Neural cell (in vitro differentiated cells): ENCODE measurements around the gene PRKAG2. TPM values are rescaled to one million over a fixed set of nuclear protein-coding genes. Genes with fewer than 3 reads are reported as not detected.

Experiments
- H2AFZ ChIP-seq: fragments of 200-600, 300-800 bp; sonication (generic), shearing (Covaris generic); 2 replicates; pipeline ENCODE4 v1.6.0; 2014; ENCODE audit warnings: low read depth, mild to moderate bottlenecking, antibody characterized with exemption, low read length, moderate library complexity
- H3F3A ChIP-seq: fragments of 200-600 bp; shearing (Covaris generic); 2 replicates; pipeline ENCODE4 v1.6.1; 2016; ENCODE audit warnings: mild to moderate bottlenecking, moderate library complexity, mixed read lengths, antibody characterized with exemption, low read length; ENCODE audit not compliant: insufficient read depth, poor library complexity, severe bottlenecking
- H3K27ac ChIP-seq: fragments of 200-600, 300-800 bp; sonication (generic), shearing (Covaris generic); 2 replicates; pipeline ENCODE4 v1.5.1; 2014; ENCODE audit warnings: mild to moderate bottlenecking, low read length, moderate library complexity
- H3K27me3 ChIP-seq: fragments of 300-800, 200-600 bp; sonication (generic), shearing (Covaris generic); 2 replicates; pipeline ENCODE4 v1.6.0; 2014; ENCODE audit warnings: mild to moderate bottlenecking, low read depth, low read length, moderate library complexity; ENCODE audit not compliant: insufficient read depth
- H3K36me3 ChIP-seq: fragments of 300-800, 200-600 bp; sonication (generic), shearing (Covaris generic); 2 replicates; pipeline ENCODE4 v1.5.1; 2014; ENCODE audit warnings: mild to moderate bottlenecking, antibody characterized with exemption, low read length, moderate library complexity; ENCODE audit not compliant: insufficient read depth
- H3K4me2 ChIP-seq: fragments of 300-800, 200-600 bp; sonication (generic), shearing (Covaris generic); 2 replicates; pipeline ENCODE4 v1.6.0; 2014; ENCODE audit warnings: mild to moderate bottlenecking, low read length
- H3K4me3 ChIP-seq: fragments of 300-800, 200-600 bp; sonication (generic), shearing (Covaris generic); 2 replicates; pipeline ENCODE4 v1.5.1; 2014; ENCODE audit warnings: mild to moderate bottlenecking, low read length, moderate library complexity
- H3K79me2 ChIP-seq: fragments of 200-600 bp; shearing (Covaris generic); replicated peaks from 2 replicates; pipeline ENCODE4 v1.6.0; 2014; ENCODE audit warnings: mild to moderate bottlenecking, low read length, moderate library complexity; ENCODE audit not compliant: insufficient read depth
- H3K9ac ChIP-seq: fragments of 300-800, 200-600 bp; sonication (generic), shearing (Covaris generic); 2 replicates; pipeline ENCODE4 v1.6.1; 2016; ENCODE audit warnings: mild to moderate bottlenecking, low read length, mixed read lengths
- H3K9me2 ChIP-seq: fragments of 200-600 bp; shearing (Covaris generic); 2 replicates; pipeline ENCODE4 v1.6.1; 2016; ENCODE audit warnings: mild to moderate bottlenecking, low read length, mixed read lengths; ENCODE audit not compliant: insufficient read depth
- H3K9me3 ChIP-seq: fragments of 200-600, 300-800 bp; sonication (generic), shearing (Covaris generic); 2 replicates; pipeline ENCODE4 v1.6.1; 2016; ENCODE audit warnings: mild to moderate bottlenecking, mixed run types, low read length, moderate library complexity, mixed read lengths
- H4K20me1 ChIP-seq: fragments of 200-600 bp; shearing (Covaris generic); 2 replicates; pipeline ENCODE4 v1.6.1; 2016; ENCODE audit warnings: mild to moderate bottlenecking, mixed run types; ENCODE audit not compliant: insufficient read depth
- CTCF ChIP-seq: fragments of 450-650 bp; IDR thresholded peaks from 2 replicates; pipeline ENCODE4 v1.5.1; 2014; ENCODE audit warnings: antibody characterized with exemption, mild to moderate bottlenecking, moderate library complexity; ENCODE audit not compliant: poor library complexity, severe bottlenecking
- EP300 ChIP-seq: fragments of 450-650 bp; conservative IDR thresholded peaks from 2 replicates; pipeline ENCODE4 v1.6.1; 2014; ENCODE audit warnings: antibody characterized with exemption, mild to moderate bottlenecking, moderate library complexity; ENCODE audit not compliant: poor library complexity, severe bottlenecking
- EZH2 ChIP-seq: fragments of 200-600, 300-800 bp; shearing (Covaris generic), sonication (generic); IDR thresholded peaks from 2 replicates; pipeline ENCODE4 v1.6.1; 2014; ENCODE audit warnings: antibody characterized with exemption, low read length, borderline replicate concordance, mild to moderate bottlenecking; ENCODE audit not compliant: insufficient read depth, poor library complexity, severe bottlenecking
- MXI1 ChIP-seq: fragments of 450-650 bp; conservative IDR thresholded peaks from 2 replicates; pipeline ENCODE4 v1.6.1; 2014; ENCODE audit warnings: antibody characterized with exemption, mild to moderate bottlenecking; ENCODE audit not compliant: poor library complexity, severe bottlenecking
- POLR2AphosphoS5 ChIP-seq: IDR thresholded peaks from 2 replicates; pipeline ENCODE4 v1.6.1; 2012
- RAD21 ChIP-seq: fragments of 450-650 bp; conservative IDR thresholded peaks from 2 replicates; pipeline ENCODE4 v1.6.1; 2014; ENCODE audit warnings: antibody characterized with exemption, mild to moderate bottlenecking, moderate library complexity
- REST ChIP-seq: IDR thresholded peaks from 2 replicates; pipeline ENCODE4 v1.6.1; 2012; ENCODE audit warnings: borderline replicate concordance
- SMC3 ChIP-seq: fragments of 450-650 bp; conservative IDR thresholded peaks from 2 replicates; pipeline ENCODE4 v1.6.1; 2014; ENCODE audit warnings: antibody characterized with exemption, mild to moderate bottlenecking, moderate library complexity; ENCODE audit not compliant: poor library complexity
- TAF1 ChIP-seq: IDR thresholded peaks from 2 replicates; pipeline ENCODE4 v1.6.1; 2012; ENCODE audit warnings: low read depth
- polyA plus RNA-seq: library from polyadenylated mRNA; depleted of rRNA; stranded (reverse); fragments of >200 nt; gene quantifications from 2 replicates; pipeline ENCODE4 v1.2.3, GENCODE V29; 2014

PRKAG2 gene
- polyA plus RNA-seq, 1 donor from 2014 or later, result 22.9 TPM

- Histone ChIP-seq H3F3A (no peaks in the 10 kb centered on the region), H3K79me2 (no peaks in the 10 kb centered on the region), H3K4me2 (no peak overlapping the region), H2AFZ (no peak overlapping the region), H3K27ac (no peak overlapping the region), H3K9me2 (no peaks in the 10 kb centered on the region), H3K9me3 (no peaks in the 10 kb centered on the region), H3K9ac (no peak overlapping the region), H3K36me3 (no peaks in the 10 kb centered on the region), H3K4me3 (no peak overlapping the region), H3K27me3 (no peaks in the 10 kb centered on the region), H4K20me1 (no peaks in the 10 kb centered on the region)
- no peak for TF ChIP-seq TAF1
- TF ChIP-seq EP300, result no peak
- no peak for TF ChIP-seq REST
- no peak for TF ChIP-seq RAD21
- TF ChIP-seq EZH2, result no peak
- no peak for TF ChIP-seq CTCF
Measured at GRCh38 chr7:151865070-151865670, 11.7 kb downstream of the PRKAG2 start.

GRCh38 chr7:151864561-151864960 lies 12.4 kb downstream of the PRKAG2 start:
- no peak for TF ChIP-seq EP300

GRCh38 chr7:151864081-151864480 lies 12.8 kb downstream of the PRKAG2 start:
- Histone ChIP-seq H2AFZ (no peak overlapping the region), H3K27ac (no peak overlapping the region)

More at GRCh38 chr7:151864561-151864960, 12.4 kb downstream of the PRKAG2 start:
- H3K36me3 ChIP-seq, result no peaks in the 10 kb centered on the region
- no peaks in the 10 kb centered on the region for H4K20me1 ChIP-seq
- H3K27me3 ChIP-seq, result no peaks in the 10 kb centered on the region
- no peak overlapping the region for H3K9ac ChIP-seq
- H3K27ac ChIP-seq, result no peak overlapping the region
- H3K9me2 ChIP-seq, result no peaks in the 10 kb centered on the region
- no peak overlapping the region for H3K4me3 ChIP-seq
- no peaks in the 10 kb centered on the region for H3K9me3 ChIP-seq
- no peaks in the 10 kb centered on the region for H3F3A ChIP-seq
- H3K79me2 ChIP-seq, result no peaks in the 10 kb centered on the region
- H2AFZ ChIP-seq, result no peak overlapping the region
- no peak overlapping the region for H3K4me2 ChIP-seq

More at GRCh38 chr7:151864081-151864480, 12.8 kb downstream of the PRKAG2 start:
- Histone ChIP-seq H3K9ac (no peak overlapping the region), H3K4me2 (no peak overlapping the region), H3K79me2 (no peaks in the 10 kb centered on the region), H3K27me3 (no peaks in the 10 kb centered on the region), H3K9me3 (no peaks in the 10 kb centered on the region), H3K9me2 (no peaks in the 10 kb centered on the region), H3F3A (no peaks in the 10 kb centered on the region), H3K36me3 (no peaks in the 10 kb centered on the region), H3K4me3 (no peak overlapping the region), H4K20me1 (no peaks in the 10 kb centered on the region)
- TF ChIP-seq SMC3, result no peak
- TF ChIP-seq MXI1, result no peak
- no peak for TF ChIP-seq TAF1
- no peak for TF ChIP-seq EP300
- TF ChIP-seq CTCF, result no peak
- no peak for TF ChIP-seq POLR2AphosphoS5
